OCI-LY7 (cell line): ENCODE measurements around the gene PPP1R37. TPM values are rescaled to one million over a fixed set of nuclear protein-coding genes. Genes with fewer than 3 reads are reported as not detected.

Source experiments
- BruUV-seq: library from RNA; stranded (reverse); fragments of 400-500 nt; replicated peaks from 2 replicates; lab custom pipeline; 2021; lab: Mats Ljungman, UMichigan
- CTCF ChIA-PET: fragments of 300-600 bp; sonication (Branson Sonifier 250); formaldehyde crosslinking; loops from one replicate; lab custom pipeline; 2022; ENCODE audit warnings: antibody characterized with exemption; ENCODE audit not compliant: unreplicated experiment; lab: Charles Lee
- POLR2A ChIA-PET: fragments of 300-600 bp; sonication (Branson Sonifier 250); formaldehyde crosslinking; loops from one replicate; lab custom pipeline; 2022; ENCODE audit warnings: antibody characterized with exemption; lab: Charles Lee
- DNase-seq: peaks from one replicate; pipeline ENCODE4 v3.0.0-alpha.2; 2015; ENCODE audit warnings: low spot score
- H2AFZ ChIP-seq: fragments of 200-600 bp; sonication (generic), shearing (Covaris generic); 2 replicates; pipeline ENCODE4 v1.6.1; 2014; ENCODE audit warnings: mild to moderate bottlenecking, antibody characterized with exemption, low read length, moderate library complexity
- H3K27ac ChIP-seq: fragments of 200-600 bp; sonication (generic); 2 replicates; pipeline ENCODE4 v1.5.1; 2014; ENCODE audit warnings: mixed run types, low read depth, mild to moderate bottlenecking, moderate library complexity, low read length, inconsistent platforms; ENCODE audit not compliant: poor library complexity, severe bottlenecking
- H3K36me3 ChIP-seq: fragments of 200-600 bp; sonication (generic); 2 replicates; pipeline ENCODE4 v1.6.1; 2014; ENCODE audit warnings: mild to moderate bottlenecking, antibody characterized with exemption, low read length, moderate library complexity, mixed read lengths; ENCODE audit not compliant: insufficient read depth
- H3K4me1 ChIP-seq: fragments of 200-600 bp; sonication (generic); 2 replicates; pipeline ENCODE4 v1.5.1; 2014; ENCODE audit warnings: mild to moderate bottlenecking, low read length; ENCODE audit not compliant: insufficient read depth, poor library complexity, severe bottlenecking
- H3K4me2 ChIP-seq: fragments of 200-600 bp; sonication (generic); 2 replicates; pipeline ENCODE4 v1.6.1; 2014; ENCODE audit warnings: mild to moderate bottlenecking, low read length
- H3K4me3 ChIP-seq: fragments of 200-600 bp; sonication (generic); 2 replicates; pipeline ENCODE4 v1.5.1; 2014; ENCODE audit warnings: mild to moderate bottlenecking, low read depth, low read length; ENCODE audit not compliant: poor library complexity, severe bottlenecking
- H3K79me2 ChIP-seq: fragments of 200-600 bp; sonication (generic); 2 replicates; pipeline ENCODE4 v1.6.1; 2016; ENCODE audit warnings: low read depth, mild to moderate bottlenecking, low read length, moderate library complexity, mixed read lengths; ENCODE audit not compliant: insufficient read depth
- H3K9me2 ChIP-seq: fragments of 200-600 bp; sonication (generic); 2 replicates; pipeline ENCODE4 v1.6.1; 2016; ENCODE audit warnings: mild to moderate bottlenecking, low read length, mixed read lengths; ENCODE audit not compliant: insufficient read depth
- H3K9me3 ChIP-seq: fragments of 200-600 bp; sonication (generic); 2 replicates; pipeline ENCODE4 v1.6.1; 2014; ENCODE audit warnings: mild to moderate bottlenecking, mixed run types, low read length, mixed read lengths
- H4K20me1 ChIP-seq: fragments of 200-600 bp; sonication (generic); 2 replicates; pipeline ENCODE4 v1.6.1; 2014; ENCODE audit warnings: mild to moderate bottlenecking, antibody characterized with exemption, low read length, moderate library complexity, mixed read lengths; ENCODE audit not compliant: insufficient read depth
- CTCF ChIP-seq: fragments of 200-600 bp; sonication (generic); conservative IDR thresholded peaks from 2 replicates; pipeline ENCODE4 v1.5.1; 2014; ENCODE audit warnings: mild to moderate bottlenecking, antibody characterized with exemption, low read length, moderate library complexity, mixed read lengths
- EZH2phosphoT487 ChIP-seq: fragments of 200-600 bp; sonication (generic); IDR thresholded peaks from 2 replicates; pipeline ENCODE4 v1.6.1; 2018; ENCODE audit warnings: low read depth, borderline replicate concordance, mild to moderate bottlenecking, mixed run types, antibody characterized with exemption, low read length, moderate library complexity, mixed read lengths
- intact Hi-C: fragments of 100-400 bp; cut with micrococcal nuclease; formaldehyde crosslinking; loops from one replicate; pipeline ENCODE4 v1.10.0; 2022; ENCODE audit not compliant: unreplicated experiment
- total RNA-seq, 2 experiments: library from RNA; depleted of rRNA in 1 of 2; stranded (reverse); fragments of >200 nt in 1 of 2; shearing (Covaris generic) in 1 of 2; gene quantifications; 2 replicates each; pipeline ENCODE4 v1.2.3, GENCODE V29; 2014 to 2022

The PPP1R37 gene
- total RNA-seq, 2 experiments from 2014 or later: 24.7 to 48.6 TPM

- TF ChIP-seq CTCF (no peak), EZH2phosphoT487 (no peak)
- Histone ChIP-seq H3K9me2 (no peaks in the 10 kb centered on the region), H4K20me1 (peaks cover 13% of the 10 kb centered on the region), H3K4me3 (no peak overlapping the region), H3K9me3 (no peaks in the 10 kb centered on the region), H3K79me2 (peaks cover 83% of the 10 kb centered on the region), H2AFZ (no peak overlapping the region), H3K4me2 (no peak overlapping the region), H3K36me3 (peaks cover 41% of the 10 kb centered on the region), H3K4me1 (peaks cover 23% of the 10 kb centered on the region), H3K27ac (no peak overlapping the region)
- intact Hi-C loops: no loop called here
- CTCF ChIA-PET: no interaction called here
- POLR2A ChIA-PET: interaction anchor here (0.6 kb wide), 1 partner anchor 40 kb away, joined by 3 read pairs; no protein-coding TSS in a partner anchor
- BruUV-seq: no TSS peak
- DNase-seq: no peak
Observed at GRCh38 chr19:45097450-45097775, 4.4 kb downstream of the PPP1R37 start.

- Histone ChIP-seq H3K9me2 (no peaks in the 10 kb centered on the region), H3K36me3 (peaks cover 41% of the 10 kb centered on the region), H3K9me3 (no peaks in the 10 kb centered on the region), H3K27ac (no peak overlapping the region), H3K79me2 (peaks cover 89% of the 10 kb centered on the region), H2AFZ (no peak overlapping the region), H3K4me2 (no peak overlapping the region), H3K4me3 (no peak overlapping the region), H4K20me1 (peaks cover 13% of the 10 kb centered on the region), H3K4me1 (peaks cover 23% of the 10 kb centered on the region)
- TF ChIP-seq EZH2phosphoT487 (no peak), CTCF (no peak)
- no peak for DNase-seq
- no TSS peak for BruUV-seq
- intact Hi-C loops: no loop called here
- CTCF ChIA-PET: no interaction called here
- POLR2A ChIA-PET: no interaction called here
Observed at GRCh38 chr19:45097776-45098520, 5.0 kb downstream of the PPP1R37 start.
